Right cardiac atrium (tissue), 5 donors: ENCODE results near the gene ZNF771. TPM values are rescaled to one million over a fixed set of nuclear protein-coding genes. Genes with fewer than 3 reads are reported as not detected.

Source experiments
- ATAC-seq, 2 donors: fragments of 200-7000 bp; cut with Tn5 transposase; one replicate each; pipeline versions ENCODE4 v1.8.0 to v1.9.1; 2020; ENCODE audit warnings: moderate library complexity in 2 of 2, mild to moderate bottlenecking in 1 of 2
- DNase-seq, 3 donors: peaks; one replicate each; pipeline ENCODE4 v3.0.0-alpha.2; 2020
- H3K27ac ChIP-seq: one replicate; pipeline ENCODE4 v1.5.1; 2013; ENCODE audit warnings: mild to moderate bottlenecking, low read length, control low read depth, moderate library complexity
- H3K27me3 ChIP-seq: one replicate; pipeline ENCODE4 v1.6.1; 2013; ENCODE audit not compliant: control insufficient read depth, insufficient read depth
- H3K4me1 ChIP-seq: one replicate; pipeline ENCODE4 v1.6.1; 2013; ENCODE audit warnings: low read length; ENCODE audit not compliant: control insufficient read depth, insufficient read depth
- H3K4me3 ChIP-seq: one replicate; pipeline ENCODE4 v1.5.1; 2013; ENCODE audit warnings: low read length, control low read depth
- H3K9me3 ChIP-seq: one replicate; pipeline ENCODE4 v1.6.1; 2013; ENCODE audit warnings: low read length; ENCODE audit not compliant: control insufficient read depth
- WGBS: extraction: QIAGEN DNeasy Blood & Tissue Kit; methylation state at CpG from one replicate; pipeline ENCODE4 v1.1.7; 2013; 5-methylcytosine and 5-hydroxymethylcytosine counted together
- intact Hi-C, 4 donors: fragments of 100-400 bp; cut with DNase I; formaldehyde crosslinking; loops; one replicate each; pipeline versions ENCODE4 v1.11.0 to v1.14.0; 2022 to 2023
- polyA plus RNA-seq: library from polyadenylated mRNA; stranded (reverse); fragments of 200-250 nt; gene quantifications from one replicate; pipeline ENCODE4 v1.2.3, GENCODE V29; 2013
- total RNA-seq, 4 donors: library from RNA; stranded (reverse); fragmentation: NEBNext Ultra II Directional; extraction: Animal tissue kit (Norgen Biotek cat#: 25700); gene quantifications; one replicate each; pipeline ENCODE4 v1.2.1, GENCODE V29; 2021
- donor health status: healthy with polysubstance abuse.
- donor health status: DM: no; HTN: yes; CAD: no.
- donor health status: DM: no; HTN: no; CAD: no.
- donor health status: DM: no; HTN: yes; CAD: no; lungs with severe emphysema.
- donor health status: DM: yes; HTN: yes; CAD: no.

The ZNF771 gene
- total and polyA plus RNA-seq, 5 donors = 4.4 to 11.9 (median 6.6) TPM

DNA sequence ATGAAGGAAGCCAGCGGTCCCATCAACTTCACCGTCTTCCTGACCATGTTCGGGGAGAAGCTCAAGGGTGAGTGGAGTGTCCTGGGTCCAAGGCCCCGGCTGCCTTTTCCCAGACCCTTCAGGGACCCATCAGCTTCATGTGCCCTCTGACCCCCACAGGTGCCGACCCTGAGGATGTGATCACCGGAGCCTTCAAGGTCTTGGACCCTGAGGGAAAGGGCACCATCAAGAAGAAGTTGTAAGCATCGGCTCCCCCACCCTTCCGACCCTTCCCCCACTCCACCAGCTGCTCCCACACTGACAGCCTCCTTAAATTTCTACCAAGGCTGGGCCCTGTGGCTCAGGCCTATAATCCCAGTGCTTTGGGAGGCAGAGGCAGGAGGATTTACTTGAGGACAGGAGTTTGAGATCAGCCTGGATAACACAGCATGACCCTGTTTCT, 30.9 kb upstream of the ZNF771 start:
- WGBS = 96% methylated on average over 8 of the region's 8 CpGs

DNA sequence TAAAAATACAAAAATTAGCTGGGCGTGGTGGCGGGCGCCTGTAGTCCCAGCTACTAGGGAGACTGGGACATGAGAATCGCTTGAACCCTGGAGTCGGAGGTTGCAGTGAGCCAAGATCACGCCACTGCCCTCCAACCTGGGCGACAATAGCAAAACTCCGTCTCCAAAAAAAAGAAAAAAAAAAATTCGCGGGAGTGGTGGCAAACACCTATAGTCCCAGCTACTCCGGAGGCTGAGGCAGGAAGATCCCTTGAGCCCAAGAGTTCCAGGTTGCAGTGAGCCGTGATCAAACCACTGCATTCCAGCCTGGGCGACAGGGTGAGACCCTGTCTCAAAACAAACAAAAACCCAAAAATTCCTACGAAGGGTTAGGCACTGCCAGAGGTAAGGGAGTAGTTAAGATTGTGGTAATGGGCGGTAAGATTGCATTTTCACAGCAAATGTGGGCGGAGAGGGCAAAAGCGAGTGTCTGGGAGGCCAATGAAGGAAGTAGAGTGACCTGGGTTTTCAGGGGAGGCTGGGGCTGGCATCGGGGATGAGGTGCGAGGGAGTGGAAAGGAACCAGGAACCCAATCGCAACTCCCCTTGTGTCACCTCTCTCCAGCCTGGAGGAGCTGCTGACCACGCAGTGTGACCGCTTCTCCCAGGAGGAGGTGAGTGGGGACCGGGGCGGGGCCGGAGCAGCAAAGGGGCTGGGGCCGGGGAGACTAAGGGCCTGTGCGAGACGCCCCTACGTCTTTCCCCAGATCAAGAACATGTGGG, 30.2 kb upstream of the ZNF771 start:
- H3K4me3 ChIP-seq = peak overlapping the region; percentile 71
- DNase-seq = peak in 1 of 3 donors; percentile 49
- 45% methylated on average over 29 of the region's 29 CpGs for WGBS
- no peak for ATAC-seq
- H3K4me1 ChIP-seq = peaks cover 2% of the 10 kb centered on the region
- intact Hi-C loops = no loop called here
- peak overlapping the region; percentile 98 for H3K27ac ChIP-seq
- H3K9me3 ChIP-seq = no peaks in the 10 kb centered on the region
- H3K27me3 ChIP-seq = no peaks in the 10 kb centered on the region

More for the DNA sequence above, 30.9 kb upstream of the ZNF771 start:
- H3K9me3 ChIP-seq = no peaks in the 10 kb centered on the region
- no peak overlapping the region for H3K4me3 ChIP-seq
- ATAC-seq (no peak), DNase-seq (peak in 2 of 3 donors; percentile 41)
- no peaks in the 10 kb centered on the region for H3K27me3 ChIP-seq
- intact Hi-C loops = no loop called here
- H3K4me1 ChIP-seq = peaks cover 3% of the 10 kb centered on the region
- H3K27ac ChIP-seq = no peak overlapping the region

DNA sequence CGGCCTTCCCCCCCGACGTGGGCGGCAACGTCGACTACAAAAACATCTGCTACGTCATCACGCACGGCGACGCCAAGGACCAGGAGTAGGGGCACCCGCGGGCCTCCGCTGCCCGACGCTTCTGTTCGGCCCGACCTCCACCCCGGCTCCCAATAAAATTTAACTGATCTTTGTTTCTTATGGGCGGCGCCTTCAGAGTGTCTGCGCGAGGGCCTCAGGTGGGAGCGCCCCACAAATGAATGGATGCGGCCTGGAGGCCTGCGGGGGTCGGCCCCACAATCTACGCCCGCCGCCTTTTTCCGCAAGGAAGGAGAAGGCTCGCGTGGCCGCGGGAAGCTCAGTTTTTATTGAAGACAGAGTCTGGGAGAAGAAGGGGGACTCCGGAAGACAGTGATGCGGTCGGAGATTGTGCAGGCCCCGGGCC, 29.6 kb upstream of the ZNF771 start:
- H3K27me3 ChIP-seq = no peaks in the 10 kb centered on the region
- H3K27ac ChIP-seq = peak overlapping the region; percentile 98
- ATAC-seq = peak; percentile 81
- peak overlapping the region; percentile 71 for H3K4me3 ChIP-seq
- DNase-seq = peak; percentile 97 to 99 (median 98)
- WGBS = under 1% methylated on average over 39 of the region's 39 CpGs
- H3K4me1 ChIP-seq = peaks cover 2% of the 10 kb centered on the region
- H3K9me3 ChIP-seq = no peaks in the 10 kb centered on the region
- intact Hi-C loops = no loop called here

DNA sequence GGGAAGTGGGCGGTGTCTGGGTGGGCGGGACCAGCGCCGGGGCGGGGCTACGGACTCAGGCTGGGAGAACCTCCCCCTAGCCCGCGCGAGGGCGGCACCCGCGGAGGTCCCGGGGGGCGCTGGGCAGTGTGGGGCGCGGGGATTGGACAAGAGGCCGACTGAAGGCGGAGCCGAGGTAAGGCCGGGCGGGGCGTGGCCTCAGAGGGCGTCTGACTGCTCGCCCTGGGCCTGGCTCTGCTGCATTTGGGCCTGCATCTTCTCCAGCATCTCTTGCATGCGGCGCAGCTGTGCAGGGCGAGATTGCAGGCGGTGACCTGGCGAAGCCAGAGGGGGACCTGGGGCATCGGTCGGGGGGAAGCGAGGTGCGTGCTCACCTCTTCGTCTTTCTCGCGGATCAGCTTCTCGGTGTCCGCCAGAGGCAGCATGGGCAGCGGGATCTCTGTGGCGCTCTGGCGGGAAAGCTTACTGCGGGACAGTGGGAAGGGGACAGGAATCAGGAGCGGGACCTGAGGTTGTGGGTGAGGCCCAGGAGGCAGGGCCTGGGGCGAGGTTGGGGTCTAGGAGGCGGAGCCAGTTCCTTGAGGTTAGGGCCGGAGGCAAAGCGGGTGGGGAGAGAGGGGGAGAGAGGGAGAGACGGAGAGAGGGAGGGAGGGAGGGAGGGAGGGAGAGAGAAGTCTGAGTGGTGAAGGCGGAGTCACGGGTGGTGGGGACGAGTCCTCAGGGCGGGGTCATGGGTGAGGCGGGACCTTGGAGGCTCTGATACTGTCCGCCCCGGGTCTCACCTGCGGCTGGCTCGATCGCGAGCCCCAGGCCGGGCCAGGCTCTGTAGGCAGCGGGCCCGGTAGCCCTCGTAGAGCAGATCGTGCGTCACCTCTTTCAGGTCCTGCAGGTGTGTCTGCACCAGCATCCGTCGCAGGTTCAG, 28.9 kb upstream of the ZNF771 start:
- DNase-seq (peak; percentile 99 to 100 (median 100)), ATAC-seq (peak; percentile 97)
- Histone ChIP-seq H3K4me1 (peaks cover 2% of the 10 kb centered on the region), H3K4me3 (peak overlapping the region; percentile 71), H3K27ac (peak overlapping the region; percentile 98), H3K9me3 (no peaks in the 10 kb centered on the region), H3K27me3 (no peaks in the 10 kb centered on the region)
- WGBS = under 1% methylated on average over 67 of the region's 67 CpGs
- intact Hi-C loops = no loop called here

DNA sequence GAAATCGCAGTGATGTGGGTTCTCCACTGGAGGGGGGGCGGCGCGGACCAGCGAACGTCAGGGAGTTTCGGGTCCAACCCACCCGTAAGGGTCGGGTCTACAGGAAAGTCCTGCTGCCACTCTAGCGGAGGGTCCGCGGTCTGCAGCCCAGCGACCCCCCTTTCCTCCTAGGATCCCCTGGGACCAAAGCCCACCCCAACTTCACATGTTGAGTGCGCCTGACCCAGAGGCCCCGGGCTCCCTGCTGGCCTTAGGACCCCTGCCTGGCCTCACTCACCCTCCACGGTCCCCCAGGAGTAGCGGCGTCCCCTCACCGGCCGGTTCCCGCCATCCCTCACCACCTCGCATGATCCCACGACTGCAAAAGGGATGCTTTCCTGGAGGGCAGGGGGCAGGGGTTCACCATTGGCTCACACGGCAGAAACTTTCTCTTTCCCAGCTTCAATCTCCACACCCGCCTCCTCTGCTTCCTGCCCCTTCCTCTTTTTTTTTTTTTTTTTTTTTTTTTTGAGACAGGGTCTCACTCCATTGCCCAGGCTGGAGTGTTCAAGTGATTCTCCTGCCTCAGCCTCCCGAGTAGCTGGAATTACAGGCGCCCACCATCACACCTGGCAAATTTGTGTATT, 28.1 kb upstream of the ZNF771 start:
- Histone ChIP-seq H3K4me1 (peaks cover 2% of the 10 kb centered on the region), H3K27ac (peak overlapping the region; percentile 38), H3K27me3 (no peaks in the 10 kb centered on the region), H3K9me3 (no peaks in the 10 kb centered on the region), H3K4me3 (peak overlapping the region; percentile 22)
- WGBS = 25% methylated on average over 27 of the region's 27 CpGs
- intact Hi-C loops = no loop called here
- ATAC-seq (no peak), DNase-seq (no peak)

DNA sequence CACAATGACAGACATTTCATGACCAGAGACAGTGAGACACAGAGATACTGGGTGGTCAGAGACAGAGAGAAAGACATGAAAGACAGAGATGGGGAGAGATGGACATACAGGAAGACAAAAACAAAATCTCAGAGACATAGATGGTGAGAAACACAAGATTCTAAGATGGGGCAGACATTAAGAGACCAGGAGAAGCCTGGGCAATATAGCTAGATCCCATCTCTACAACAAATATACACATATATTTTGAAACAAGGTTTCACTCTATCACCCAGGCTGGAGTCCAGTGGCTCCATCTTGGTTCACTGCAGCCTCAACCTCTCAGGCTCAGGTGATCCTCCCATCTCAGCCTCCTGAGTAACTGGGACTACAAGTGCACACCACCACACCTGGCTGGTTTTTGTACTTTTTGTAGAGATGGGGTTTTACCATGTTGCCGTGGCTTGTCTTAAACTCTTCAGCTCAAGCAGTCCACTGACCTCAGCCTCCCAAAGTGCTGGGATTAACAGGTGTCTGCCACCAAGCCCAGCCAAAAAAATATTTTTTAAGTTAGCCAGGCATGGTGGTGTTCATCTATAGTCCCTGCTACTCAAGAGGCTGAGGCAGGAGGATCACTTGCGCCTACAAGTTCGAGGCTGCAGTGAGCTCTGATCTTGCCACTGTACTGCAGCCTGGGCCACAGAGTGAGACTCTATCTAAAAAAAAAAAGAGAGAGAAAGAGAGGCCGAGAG, 27.2 kb upstream of the ZNF771 start:
- Histone ChIP-seq H3K4me1 (peaks cover 2% of the 10 kb centered on the region), H3K27ac (no peak overlapping the region)
- WGBS = 86% methylated on average over 4 of the region's 4 CpGs

DNA sequence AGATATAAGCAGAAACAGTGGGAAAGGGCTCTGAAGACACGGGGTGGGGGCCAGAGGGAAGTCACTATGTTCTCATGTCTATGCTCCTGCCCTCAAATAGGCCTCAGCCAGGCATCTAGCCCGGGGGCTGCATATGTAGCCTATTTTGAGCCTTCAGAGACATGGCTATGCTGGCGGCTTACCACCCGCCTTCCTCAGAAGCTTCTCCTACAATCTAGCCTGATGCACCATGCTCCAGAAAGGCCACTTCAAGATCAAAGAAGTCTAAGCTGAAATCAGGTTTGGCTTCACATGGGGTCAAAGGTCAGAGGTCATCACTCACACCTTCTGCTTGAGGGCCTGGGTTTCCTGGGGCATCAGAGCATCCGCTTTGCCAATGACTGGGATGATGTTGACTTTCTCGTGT, 26.6 kb upstream of the ZNF771 start:
- no peak overlapping the region for H3K4me3 ChIP-seq
- no peaks in the 10 kb centered on the region for H3K27me3 ChIP-seq
- ATAC-seq (no peak), DNase-seq (peak in 1 of 3 donors; percentile 12)
- no peaks in the 10 kb centered on the region for H3K9me3 ChIP-seq
- peaks cover 2% of the 10 kb centered on the region for H3K4me1 ChIP-seq
- intact Hi-C loops = no loop called here
- no peak overlapping the region for H3K27ac ChIP-seq
- WGBS = 75% methylated on average over 6 of the region's 6 CpGs

More for the DNA sequence above, 27.2 kb upstream of the ZNF771 start:
- Histone ChIP-seq H3K27me3 (no peaks in the 10 kb centered on the region), H3K9me3 (no peaks in the 10 kb centered on the region), H3K4me3 (no peak overlapping the region)
- DNase-seq (peak in 1 of 3 donors; percentile 10), ATAC-seq (no peak)
- intact Hi-C loops = no loop called here

DNA sequence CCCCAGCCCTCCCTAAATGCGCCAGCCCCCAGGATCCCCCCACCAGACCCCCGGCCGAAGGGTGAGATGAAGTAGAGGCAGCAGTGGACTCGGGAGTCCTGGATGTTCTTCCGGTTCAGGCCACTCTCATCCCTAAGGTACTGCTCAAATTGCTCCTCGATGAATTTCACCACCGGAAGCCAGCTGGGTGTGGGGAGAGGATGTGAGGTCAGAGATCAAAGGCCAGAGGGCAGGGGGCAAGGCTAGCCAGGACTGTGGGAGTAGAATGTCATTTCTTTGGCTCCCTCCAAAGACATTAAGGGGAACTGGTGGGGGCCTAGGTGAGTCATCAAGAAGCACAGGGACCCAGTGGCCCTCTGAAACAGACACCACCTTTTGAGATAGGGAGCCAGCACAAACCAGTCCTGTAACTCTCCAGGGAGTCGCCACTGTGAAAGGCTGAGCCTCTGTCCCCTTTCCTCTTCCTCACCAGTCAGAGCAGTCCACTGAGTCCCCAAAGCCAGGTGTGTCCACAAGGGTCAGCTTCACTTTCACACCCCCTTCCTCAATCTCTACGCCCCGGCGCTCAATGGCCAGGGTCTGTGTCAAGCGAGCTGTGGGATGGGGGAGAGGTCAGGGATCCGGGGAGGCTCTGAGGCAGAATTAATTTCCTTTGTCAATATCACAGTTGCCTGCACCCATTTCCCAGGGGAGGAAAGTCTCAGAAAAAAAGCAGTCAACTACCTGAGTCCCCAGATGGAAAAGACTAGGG, 25.9 kb upstream of the ZNF771 start:
- ATAC-seq (no peak), DNase-seq (peak in 1 of 3 donors; percentile 47)
- Histone ChIP-seq H3K9me3 (no peaks in the 10 kb centered on the region), H3K27me3 (no peaks in the 10 kb centered on the region), H3K4me1 (peaks cover 2% of the 10 kb centered on the region), H3K4me3 (no peak overlapping the region), H3K27ac (no peak overlapping the region)
- intact Hi-C loops = no loop called here
- 75% methylated on average over 13 of the region's 13 CpGs for WGBS

DNA sequence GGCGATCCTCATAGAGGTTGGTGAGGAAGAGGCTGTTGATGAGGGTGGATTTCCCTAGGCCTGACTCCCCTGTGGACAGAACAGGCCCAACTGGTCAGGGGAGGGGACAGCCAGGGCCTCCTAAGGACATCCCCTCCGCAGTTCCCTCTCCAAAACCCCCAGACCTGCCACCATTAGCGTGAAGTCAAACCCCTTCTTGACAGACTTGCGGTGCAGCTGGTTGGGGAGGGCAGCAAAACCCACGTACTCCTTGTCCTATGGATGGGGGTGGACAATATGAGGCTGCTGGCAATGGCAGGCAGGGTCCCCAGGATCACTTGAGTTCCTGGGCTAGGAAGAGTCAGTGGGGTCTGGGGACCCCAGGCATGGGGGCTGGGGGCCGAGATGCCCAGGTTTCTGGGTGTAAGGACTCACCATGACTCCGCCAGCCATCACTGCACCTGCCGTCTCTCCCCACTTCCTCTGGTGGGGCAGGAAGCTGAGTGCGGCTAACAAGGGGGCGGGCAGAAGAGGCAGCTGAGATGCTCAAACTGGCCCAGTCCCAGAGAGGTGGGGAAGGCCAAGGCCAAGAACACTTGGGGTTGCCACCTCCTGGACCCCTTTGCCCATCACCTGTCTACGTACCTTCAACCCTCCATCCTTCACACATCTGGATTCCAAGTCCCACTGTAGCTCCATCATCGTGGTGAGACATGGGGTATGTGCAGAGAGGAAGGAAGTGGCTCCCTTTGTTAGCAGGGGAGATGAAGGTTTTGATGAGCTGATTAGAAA, 25.1 kb upstream of the ZNF771 start, which contains the start of gene SEPTIN1:
Gene SEPTIN1, minus strand, starts transcription at position 451 of the 771 bp plus-strand sequence. Its CDS starts 19 bp downstream, at position 432.
- no peak for ATAC-seq
- 61% methylated on average over 12 of the region's 12 CpGs for WGBS
- intact Hi-C loops = no loop called here
- no peaks in the 10 kb centered on the region for H3K9me3 ChIP-seq
- no peak within 1 kb of the TSS for H3K4me3 ChIP-seq
- peak in 1 of 3 donors; percentile 63 for DNase-seq
- H3K4me1 ChIP-seq = peaks cover 2% of the 10 kb centered on the region
- H3K27me3 ChIP-seq = no peaks in the 10 kb centered on the region
- no peak within 1 kb of the TSS for H3K27ac ChIP-seq
